WTC11 (cell line): ENCODE measurements around the gene KMT2A. TPM values are rescaled to one million over a fixed set of nuclear protein-coding genes. Genes with fewer than 3 reads are reported as not detected.

Experiments used
- ATAC-seq: fragments of 200-7000 bp; cut with Tn5 transposase; 2 replicates; pipeline ENCODE4 v1.10.0; 2021; ENCODE audit warnings: mild to moderate bottlenecking, moderate library complexity
- CTCF ChIA-PET: fragments of 300-600 bp; sonication (Branson Sonifier 250); formaldehyde crosslinking; loops from one replicate; lab custom pipeline; 2021; ENCODE audit warnings: antibody characterized with exemption; lab: Charles Lee
- POLR2A ChIA-PET: fragments of 350-600 bp; sonication (Branson Sonifier 250); formaldehyde crosslinking; loops from one replicate; lab custom pipeline; 2021; ENCODE audit warnings: antibody characterized with exemption; lab: Charles Lee
- DNase-seq: peaks from one replicate; pipeline ENCODE4 v3.0.0; 2021; ENCODE audit warnings: low spot score
- H3K27ac Mint-ChIP-seq: 2 replicates; pipeline ENCODE4 v1.8.0; 2021; ENCODE audit warnings: mixed read lengths
- H3K27me3 Mint-ChIP-seq: 2 replicates; pipeline ENCODE4 v1.8.0; 2021; ENCODE audit warnings: low read depth, mild to moderate bottlenecking, moderate library complexity, mixed read lengths
- H3K36me3 Mint-ChIP-seq: 2 replicates; pipeline ENCODE4 v1.8.0; 2021; ENCODE audit warnings: mixed read lengths
- H3K4me1 Mint-ChIP-seq: 2 replicates; pipeline ENCODE4 v1.8.0; 2022; ENCODE audit warnings: mixed read lengths
- H3K4me3 Mint-ChIP-seq: 2 replicates; pipeline ENCODE4 v1.8.0; 2021; ENCODE audit warnings: mild to moderate bottlenecking, moderate library complexity, mixed read lengths
- H3K9me3 Mint-ChIP-seq: 2 replicates; pipeline ENCODE4 v1.8.0; 2021; ENCODE audit warnings: mixed read lengths
- ARID4B ChIP-seq: sonication (generic); formaldehyde crosslinking; IDR thresholded peaks from 2 replicates; pipeline ENCODE4 v1.8.0; 2023; ENCODE audit warnings: missing genetic modification reagents, mild to moderate bottlenecking, borderline replicate concordance
- ATF2 ChIP-seq: sonication (generic); formaldehyde crosslinking; IDR thresholded peaks from 2 replicates; pipeline ENCODE4 v1.8.1; 2022; ENCODE audit warnings: low read depth, missing genetic modification reagents, borderline replicate concordance
- GABPB1 ChIP-seq: sonication (generic); formaldehyde crosslinking; IDR thresholded peaks from 2 replicates; pipeline ENCODE4 v1.8.1; 2023; ENCODE audit warnings: mild to moderate bottlenecking, missing genetic modification reagents
- HMGXB4 ChIP-seq: sonication (generic); formaldehyde crosslinking; IDR thresholded peaks from 2 replicates; pipeline ENCODE4 v1.8.1; 2023; ENCODE audit warnings: mild to moderate bottlenecking, moderate library complexity, missing genetic modification reagents
- JAZF1 ChIP-seq: fragments of 250-450 bp; sonication (Bioruptor Pico); IDR thresholded peaks from 2 replicates; pipeline ENCODE4 v1.9.0; 2021; ENCODE audit warnings: moderate library complexity, mild to moderate bottlenecking, inconsistent platforms
- NFE2L1 ChIP-seq: sonication (generic); formaldehyde crosslinking; IDR thresholded peaks from 2 replicates; pipeline ENCODE4 v1.8.1; 2023; ENCODE audit warnings: missing genetic modification reagents
- NR2C2 ChIP-seq: sonication (generic); formaldehyde crosslinking; IDR thresholded peaks from 2 replicates; pipeline ENCODE4 v1.8.0; 2022; ENCODE audit warnings: mild to moderate bottlenecking, missing genetic modification reagents
- OVOL2 ChIP-seq: fragments of 250-450 bp; sonication (Bioruptor Pico); IDR thresholded peaks from 2 replicates; pipeline ENCODE4 v1.9.0; 2021; ENCODE audit warnings: mild to moderate bottlenecking, borderline replicate concordance
- SMAD3 ChIP-seq: sonication (generic); formaldehyde crosslinking; IDR thresholded peaks from 2 replicates; pipeline ENCODE4 v1.8.0; 2022; ENCODE audit warnings: missing genetic modification reagents, mild to moderate bottlenecking, borderline replicate concordance
- TEAD4 ChIP-seq: sonication (generic); formaldehyde crosslinking; IDR thresholded peaks from 2 replicates; pipeline ENCODE4 v1.8.0; 2022; ENCODE audit warnings: mild to moderate bottlenecking, missing genetic modification reagents
- TP53 ChIP-seq: sonication (generic); formaldehyde crosslinking; IDR thresholded peaks from 2 replicates; pipeline ENCODE4 v1.8.1; 2023; ENCODE audit warnings: mild to moderate bottlenecking, missing genetic modification reagents
- ZBTB21 ChIP-seq: sonication (generic); formaldehyde crosslinking; IDR thresholded peaks from 2 replicates; pipeline ENCODE4 v1.8.1; 2023; ENCODE audit warnings: mild to moderate bottlenecking, missing genetic modification reagents, borderline replicate concordance
- ZNF121 ChIP-seq: sonication (generic); formaldehyde crosslinking; IDR thresholded peaks from 2 replicates; pipeline ENCODE4 v1.8.0; 2023; ENCODE audit warnings: missing genetic modification reagents
- ZNF232 ChIP-seq: sonication (generic); formaldehyde crosslinking; IDR thresholded peaks from 2 replicates; pipeline ENCODE4 v1.8.0; 2022; ENCODE audit warnings: mild to moderate bottlenecking, missing genetic modification reagents
- ZNF423 ChIP-seq: fragments of 250-450 bp; sonication (Bioruptor Pico); IDR thresholded peaks from 2 replicates; pipeline ENCODE4 v2.1.2; 2022; ENCODE audit warnings: mild to moderate bottlenecking, moderate library complexity
- ZSCAN18 ChIP-seq: fragments of 250-450 bp; sonication (Bioruptor Pico); IDR thresholded peaks from 2 replicates; pipeline ENCODE4 v2.1.2; 2022; ENCODE audit warnings: mild to moderate bottlenecking, moderate library complexity
- total RNA-seq: library from RNA; stranded (reverse); gene quantifications from 3 replicates; pipeline ENCODE4 v1.2.3, GENCODE V29; 2021

The KMT2A gene
- total RNA-seq, 1 experiment from 2014 or later = 59.1 TPM

DNA sequence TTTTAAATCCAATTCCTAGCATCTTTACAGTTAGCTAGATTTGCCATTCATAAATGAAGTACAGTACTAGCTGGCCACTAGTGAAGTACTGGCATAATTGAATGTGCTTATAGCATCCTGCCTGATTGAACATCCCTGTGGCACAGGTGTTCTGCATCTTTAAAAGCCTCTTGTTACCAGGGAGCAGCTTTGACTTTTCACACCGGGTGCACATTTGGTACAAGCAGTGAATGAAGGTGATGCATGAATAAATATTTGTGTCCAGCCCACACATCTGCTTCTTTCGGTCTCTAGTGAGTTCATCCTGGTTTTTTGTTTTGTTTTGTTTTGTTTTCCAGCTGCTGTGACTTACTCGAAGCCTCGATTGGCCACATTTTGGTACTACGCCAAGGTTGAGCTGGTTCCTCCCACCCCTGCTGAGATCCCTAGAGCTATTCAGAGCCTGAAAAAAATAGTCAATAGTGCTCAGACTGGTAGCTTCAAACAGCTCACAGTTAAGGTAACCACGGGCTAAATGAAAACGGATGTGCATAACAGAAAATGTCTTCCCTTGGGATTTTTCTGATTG lies 29.6 kb upstream of the KMT2A start:
- Mint-ChIP-seq H3K4me1 (peaks cover 13% of the 10 kb centered on the region), H3K27ac (no peak overlapping the region), H3K4me3 (no peak overlapping the region), H3K27me3 (no peaks in the 10 kb centered on the region), H3K9me3 (no peaks in the 10 kb centered on the region), H3K36me3 (peaks cover 33% of the 10 kb centered on the region)
- POLR2A ChIA-PET = interaction anchor here (0.6 kb wide), 1 partner anchor 82 kb away, joined by 3 read pairs; no protein-coding TSS in a partner anchor
- DNase-seq = no peak
- TF ChIP-seq ZNF232 (CRISPR knock-in tag) = no peak
- no peak for TF ChIP-seq JAZF1 (CRISPR knock-in tag)
- no peak for TF ChIP-seq OVOL2 (CRISPR knock-in tag)
- no peak for TF ChIP-seq TP53 (CRISPR knock-in tag)
- no peak for TF ChIP-seq TEAD4 (CRISPR knock-in tag)
- no peak for TF ChIP-seq ZBTB21 (CRISPR knock-in tag)
- no peak for ATAC-seq
- CTCF ChIA-PET = no interaction called here

DNA sequence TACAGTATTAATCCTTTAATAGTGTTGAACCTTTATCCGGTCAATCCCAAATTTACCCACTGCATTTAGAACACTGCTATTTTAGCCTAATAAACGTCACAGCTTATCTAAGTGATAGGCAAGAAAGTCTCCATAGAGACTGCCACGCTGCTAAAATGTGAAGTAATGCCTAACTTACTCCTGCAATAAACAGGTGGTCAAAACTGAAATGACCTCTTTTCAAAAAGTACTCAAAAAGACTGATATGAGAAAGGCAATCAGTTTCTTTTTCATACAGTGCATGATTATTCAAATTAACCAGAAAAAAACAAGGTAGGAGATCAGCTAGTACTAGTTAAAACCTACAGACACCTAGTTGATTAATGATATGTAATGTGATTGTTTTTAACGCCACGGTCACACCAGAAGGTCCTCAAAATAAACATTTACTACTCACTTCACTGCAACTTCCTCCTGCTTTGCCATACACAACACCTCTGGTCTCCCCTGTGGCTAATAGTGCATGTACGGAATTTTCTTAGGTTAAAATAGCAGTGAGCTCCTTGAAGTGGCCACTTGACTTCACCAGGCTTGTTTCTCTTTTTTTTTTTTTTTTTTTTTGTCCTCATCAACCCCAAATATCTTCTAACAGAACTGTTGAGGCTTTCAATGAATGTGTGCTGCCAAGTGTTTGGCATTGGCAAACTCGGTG lies 26.1 kb upstream of the KMT2A start:
- ChIA-PET POLR2A (interaction anchor here (0.6 to 0.7 kb wide), 4 partner anchors 12 to 575 kb away, joined by 3 to 7 read pairs (median 4); no protein-coding TSS in a partner anchor), CTCF (no interaction called here)
- Mint-ChIP-seq H3K27me3 (no peaks in the 10 kb centered on the region), H3K4me3 (no peak overlapping the region), H3K9me3 (no peaks in the 10 kb centered on the region), H3K36me3 (peaks cover 30% of the 10 kb centered on the region), H3K4me1 (no peaks in the 10 kb centered on the region), H3K27ac (no peak overlapping the region)
- ATAC-seq (no peak), DNase-seq (no peak)
- TF ChIP-seq ZNF121 (CRISPR knock-in tag) (no peak), GABPB1 (CRISPR knock-in tag) (no peak), TP53 (CRISPR knock-in tag) (no peak), ARID4B (CRISPR knock-in tag) (no peak), SMAD3 (CRISPR knock-in tag) (no peak), ATF2 (CRISPR knock-in tag) (no peak), ZSCAN18 (no peak), NR2C2 (no peak), ZNF423 (no peak), HMGXB4 (CRISPR knock-in tag) (no peak), NFE2L1 (CRISPR knock-in tag) (no peak)
